KOPT-K1 (cell line): Measurements from ENCODE around the gene GRK5.

ENCODE experiments used
- H3K27ac ChIP-seq: fragments of 200-600 bp; sonication (generic); 2 replicates; pipeline ENCODE4 v1.5.1; 2016; ENCODE audit warnings: antibody characterized with exemption, mild to moderate bottlenecking, low read depth, low read length; ENCODE audit not compliant: poor library complexity, severe bottlenecking
- H3K36me3 ChIP-seq: fragments of 200-600 bp; sonication (generic); 2 replicates; pipeline ENCODE4 v1.5.1; 2017; ENCODE audit warnings: antibody characterized with exemption, mild to moderate bottlenecking, low read length, moderate library complexity; ENCODE audit not compliant: insufficient read depth
- H3K9me3 ChIP-seq: fragments of 200-600 bp; sonication (generic); 2 replicates; pipeline ENCODE4 v1.5.1; 2017; ENCODE audit warnings: antibody characterized with exemption, low read length, mild to moderate bottlenecking; ENCODE audit not compliant: insufficient read depth, poor library complexity, severe bottlenecking

Gene GRK5

DNA sequence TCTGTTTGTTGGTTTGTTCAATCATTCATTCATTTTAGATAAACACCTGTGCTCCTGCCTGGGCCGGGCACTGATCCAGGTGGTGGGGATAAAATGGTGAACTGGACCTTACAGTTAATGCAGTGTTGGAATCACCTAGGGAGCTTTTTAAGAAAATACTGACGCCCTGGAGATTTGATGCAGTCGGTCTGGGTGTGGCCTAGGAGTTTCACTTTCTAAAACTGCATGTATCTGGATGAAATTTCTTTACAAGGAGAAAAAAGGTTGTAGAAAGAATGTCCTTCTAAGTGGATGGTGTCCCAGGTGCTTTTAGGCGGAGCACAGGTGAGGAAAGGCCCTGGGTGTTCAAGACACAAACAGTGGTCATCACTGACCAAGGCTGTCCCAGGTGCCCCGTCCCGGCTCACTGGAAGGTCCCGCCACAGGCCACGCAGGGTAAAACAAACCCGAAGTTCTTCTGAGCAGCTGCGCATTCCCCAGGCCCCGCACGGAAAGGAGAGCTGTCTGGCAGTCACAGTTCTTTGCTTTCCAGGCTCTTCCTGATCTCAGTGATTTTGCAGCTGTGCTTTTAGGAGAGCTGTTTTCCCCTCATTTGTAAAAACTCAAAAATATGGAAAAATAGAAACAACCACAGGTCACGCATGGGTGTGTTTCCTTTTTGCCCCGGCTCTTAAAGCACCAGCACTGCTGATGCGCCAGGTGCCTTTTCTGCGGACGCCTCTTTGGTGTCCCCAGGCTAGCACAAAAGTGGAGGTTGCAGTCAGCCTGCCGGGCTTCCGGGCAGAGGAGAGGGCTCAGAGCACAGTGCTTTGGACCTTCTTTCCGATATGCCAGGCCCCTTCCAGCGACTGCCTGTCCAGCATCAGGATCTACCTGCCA, 161.9 kb downstream of the GRK5 start:
- Histone ChIP-seq H3K27ac (no peak overlapping the region), H3K36me3 (peaks cover 7% of the 10 kb centered on the region; the same call in 1 of the 2 replicates), H3K9me3 (no peaks in the 10 kb centered on the region)

DNA sequence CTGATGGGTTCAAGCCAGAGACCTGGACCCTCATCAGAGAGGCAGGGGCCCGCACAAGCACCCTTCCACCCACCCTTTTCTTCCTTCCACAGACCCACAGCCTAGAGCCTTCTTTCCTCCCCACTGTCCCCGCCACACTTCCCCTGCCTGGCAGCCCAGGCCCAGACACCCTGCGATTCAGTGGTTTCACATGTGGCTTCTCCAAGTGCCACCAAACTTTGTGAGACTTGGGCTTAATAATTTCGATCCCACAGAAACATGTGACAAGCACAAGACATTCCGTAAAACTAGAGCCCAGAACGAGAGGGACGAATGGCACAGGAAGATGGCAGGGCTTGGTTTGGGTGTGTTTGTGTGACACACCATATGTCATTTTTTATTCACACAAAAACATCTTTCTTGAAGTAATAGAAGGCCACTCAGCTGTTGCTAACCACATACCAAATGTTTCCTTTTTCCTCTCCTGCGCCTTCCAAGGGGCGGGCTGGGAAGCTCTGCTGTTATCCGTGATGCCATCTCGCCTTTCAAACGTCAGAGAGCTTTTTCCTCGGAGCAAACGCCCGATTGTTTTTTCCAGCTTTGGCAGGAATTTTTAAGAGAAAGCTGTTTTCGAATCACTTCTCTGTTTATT, 162.9 kb downstream of the GRK5 start:
- no peaks in the 10 kb centered on the region for H3K9me3 ChIP-seq
- H3K36me3 ChIP-seq, result peaks cover 7% of the 10 kb centered on the region; the same call in 1 of the 2 replicates
- H3K27ac ChIP-seq, result no peak overlapping the region

- Histone ChIP-seq H3K27ac (no peak overlapping the region), H3K9me3 (no peaks in the 10 kb centered on the region), H3K36me3 (no peaks in the 10 kb centered on the region; the same call in 1 of the 2 replicates)
Observed at GRCh38 chr10:119370972-119371703, 163.8 kb downstream of the GRK5 start.

GRCh38 chr10:119371704-119372663, 164.6 kb downstream of the GRK5 start:
- no peaks in the 10 kb centered on the region for H3K9me3 ChIP-seq
- no peak overlapping the region for H3K27ac ChIP-seq
- H3K36me3 ChIP-seq, result no peaks in the 10 kb centered on the region

DNA sequence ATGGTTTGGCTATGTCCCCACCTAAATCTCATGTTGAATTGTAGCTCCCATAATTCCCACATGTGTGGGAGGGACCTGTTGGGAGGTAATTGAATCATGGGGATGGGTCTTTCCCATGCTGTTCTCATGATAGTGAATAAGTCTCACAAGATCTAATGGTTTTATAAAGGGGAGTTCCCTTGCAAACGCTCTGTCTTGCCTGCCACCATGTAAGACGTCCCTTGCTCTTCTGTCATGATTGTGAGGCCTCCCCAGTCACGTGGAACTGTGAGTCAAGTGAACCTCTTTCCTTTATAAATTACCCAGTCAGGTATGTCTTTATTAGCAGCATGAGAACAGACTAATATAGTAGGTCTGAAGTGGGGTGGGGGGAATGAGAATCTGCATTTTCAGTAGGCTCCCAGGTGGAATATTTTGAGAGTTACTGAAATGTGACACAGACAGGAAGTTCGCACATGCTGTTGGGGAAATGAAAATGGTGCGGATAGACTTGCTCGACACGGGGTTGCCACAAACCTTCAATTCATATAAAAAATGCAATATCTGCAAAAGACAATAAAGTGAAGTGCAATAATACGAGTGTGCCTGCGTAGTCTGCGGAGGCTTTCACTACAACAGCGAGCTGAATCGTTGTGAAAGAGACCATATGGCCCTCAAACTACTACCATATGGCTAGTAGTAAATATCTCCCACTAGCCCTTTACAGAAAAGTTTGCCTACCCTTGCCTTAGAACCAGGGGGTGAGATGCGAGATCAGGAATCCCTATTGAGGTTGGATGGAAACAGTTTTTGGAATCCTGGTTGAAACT, 166.1 kb downstream of the GRK5 start:
- Histone ChIP-seq H3K27ac (no peak overlapping the region), H3K36me3 (no peaks in the 10 kb centered on the region), H3K9me3 (no peaks in the 10 kb centered on the region)

DNA sequence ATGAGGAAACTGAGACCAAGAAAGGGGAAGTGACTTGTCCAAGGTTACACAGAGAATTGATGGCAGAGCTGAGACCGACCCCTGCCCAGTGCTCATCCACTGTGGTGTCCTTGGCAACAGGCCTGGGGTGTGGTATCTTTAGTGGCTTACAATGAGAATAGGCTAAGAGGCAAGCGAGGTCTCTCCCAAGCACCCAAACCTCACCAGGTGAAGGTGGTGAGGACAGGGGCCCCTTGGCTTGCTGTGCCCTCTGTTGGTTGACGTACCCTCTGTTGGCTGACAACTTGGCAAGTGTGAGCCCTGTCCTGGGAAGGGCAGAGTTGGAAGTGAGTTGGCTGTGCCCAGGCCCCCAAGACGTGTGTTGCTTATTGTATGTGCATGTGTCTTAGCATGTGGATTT, 166.9 kb downstream of the GRK5 start:
- Histone ChIP-seq H3K9me3 (no peaks in the 10 kb centered on the region), H3K36me3 (no peaks in the 10 kb centered on the region), H3K27ac (no peak overlapping the region)

DNA sequence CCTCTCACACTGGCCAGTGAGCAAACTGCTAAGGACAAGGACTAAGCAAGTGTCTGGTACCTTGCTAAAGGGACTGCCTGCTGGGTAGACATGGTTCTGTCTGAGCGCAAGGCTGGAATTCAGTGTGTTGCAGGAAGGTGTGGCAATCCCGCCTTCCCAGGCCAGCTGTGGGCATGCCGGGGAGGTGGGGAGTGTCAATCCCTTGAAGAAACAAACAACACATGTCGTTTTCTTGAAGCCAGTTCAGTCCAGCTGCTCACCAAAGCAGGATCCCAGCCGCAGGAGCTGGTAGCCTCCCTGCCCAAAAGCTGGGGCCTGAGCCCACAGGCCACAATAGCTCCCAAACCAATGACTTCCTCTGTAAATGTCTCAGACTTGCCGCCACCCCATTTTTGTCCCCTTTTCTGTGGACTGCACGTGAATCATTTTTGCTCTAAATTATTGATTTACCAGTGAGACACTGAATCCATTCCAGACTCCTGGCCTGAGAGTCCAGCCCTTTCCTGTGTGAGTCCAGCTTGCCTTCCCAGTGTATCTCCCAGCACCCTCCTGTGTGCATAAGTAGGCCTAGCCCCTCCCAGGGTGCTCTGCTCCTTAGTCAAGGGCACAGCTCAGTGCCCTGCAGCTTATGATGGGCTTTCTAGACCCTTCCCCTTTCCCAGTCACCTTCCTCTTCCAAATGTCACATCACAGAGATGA, 168.4 kb downstream of the GRK5 start:
- peaks cover 6% of the 10 kb centered on the region; the same call in 1 of the 2 replicates for H3K36me3 ChIP-seq
- no peaks in the 10 kb centered on the region for H3K9me3 ChIP-seq
- H3K27ac ChIP-seq, result no peak overlapping the region

- H3K36me3 ChIP-seq, result peaks cover 14% of the 10 kb centered on the region; the same call in 1 of the 2 replicates
- H3K9me3 ChIP-seq, result no peaks in the 10 kb centered on the region
- H3K27ac ChIP-seq, result no peak overlapping the region
Observed at GRCh38 chr10:119377451-119377957, 170.1 kb downstream of the GRK5 start.

GRCh38 chr10:119377958-119378736, 170.8 kb downstream of the GRK5 start:
- H3K27ac ChIP-seq, result no peak overlapping the region
- no peaks in the 10 kb centered on the region for H3K9me3 ChIP-seq
- H3K36me3 ChIP-seq, result peaks cover 16% of the 10 kb centered on the region; the same call in 1 of the 2 replicates

DNA sequence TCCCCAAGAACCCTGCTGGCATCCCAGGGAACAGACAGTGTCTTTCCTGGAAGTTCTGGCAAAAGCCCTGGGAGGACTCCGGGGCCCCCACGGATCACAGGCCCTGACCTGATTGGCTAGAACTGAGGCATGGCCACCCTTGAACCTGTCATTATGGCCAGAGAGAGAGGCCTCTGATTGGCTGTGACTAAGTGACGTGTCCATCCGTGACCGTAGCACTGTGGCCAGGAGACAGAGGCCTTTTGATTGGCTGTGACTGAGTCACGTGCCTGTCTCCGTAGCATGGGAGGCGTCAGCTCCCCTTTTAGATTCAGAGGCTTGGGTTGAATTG, 171.3 kb downstream of the GRK5 start:
- Histone ChIP-seq H3K9me3 (no peaks in the 10 kb centered on the region), H3K27ac (no peak overlapping the region)

DNA sequence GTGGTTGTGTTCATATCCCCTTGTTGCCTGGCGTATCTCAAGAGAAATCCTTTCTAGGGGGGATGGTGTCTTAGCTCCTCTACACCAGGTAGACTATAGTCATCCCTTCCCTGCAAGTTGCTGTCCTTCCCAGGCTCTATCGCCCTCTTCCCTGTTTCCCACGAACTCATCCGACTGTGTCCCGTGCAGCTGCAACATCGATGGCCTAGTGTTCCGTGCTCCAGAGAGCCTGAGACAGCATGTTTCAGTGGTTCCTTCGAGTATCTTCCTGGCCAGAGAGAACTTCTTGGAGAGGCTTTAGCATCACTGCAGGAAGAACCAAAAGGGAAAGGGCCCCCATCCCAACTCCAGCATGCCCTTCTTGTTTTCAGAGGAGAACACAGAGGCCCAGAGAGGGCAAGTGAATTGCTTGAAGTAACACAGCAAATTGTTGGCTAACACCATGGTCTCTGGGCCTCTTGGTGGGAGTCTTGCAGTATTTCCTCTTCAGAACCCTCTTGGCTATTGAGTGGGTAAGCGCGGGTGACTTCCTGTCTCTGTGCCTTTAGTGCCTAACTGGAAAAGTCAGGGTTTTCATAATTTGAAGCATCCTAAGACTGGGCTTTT, 172.2 kb downstream of the GRK5 start:
- Histone ChIP-seq H3K9me3 (no peaks in the 10 kb centered on the region), H3K27ac (no peak overlapping the region), H3K36me3 (peaks cover 27% of the 10 kb centered on the region; the same call in 1 of the 2 replicates)

More for the DNA sequence above, 171.3 kb downstream of the GRK5 start:
- peaks cover 21% of the 10 kb centered on the region; the same call in 1 of the 2 replicates for H3K36me3 ChIP-seq

DNA sequence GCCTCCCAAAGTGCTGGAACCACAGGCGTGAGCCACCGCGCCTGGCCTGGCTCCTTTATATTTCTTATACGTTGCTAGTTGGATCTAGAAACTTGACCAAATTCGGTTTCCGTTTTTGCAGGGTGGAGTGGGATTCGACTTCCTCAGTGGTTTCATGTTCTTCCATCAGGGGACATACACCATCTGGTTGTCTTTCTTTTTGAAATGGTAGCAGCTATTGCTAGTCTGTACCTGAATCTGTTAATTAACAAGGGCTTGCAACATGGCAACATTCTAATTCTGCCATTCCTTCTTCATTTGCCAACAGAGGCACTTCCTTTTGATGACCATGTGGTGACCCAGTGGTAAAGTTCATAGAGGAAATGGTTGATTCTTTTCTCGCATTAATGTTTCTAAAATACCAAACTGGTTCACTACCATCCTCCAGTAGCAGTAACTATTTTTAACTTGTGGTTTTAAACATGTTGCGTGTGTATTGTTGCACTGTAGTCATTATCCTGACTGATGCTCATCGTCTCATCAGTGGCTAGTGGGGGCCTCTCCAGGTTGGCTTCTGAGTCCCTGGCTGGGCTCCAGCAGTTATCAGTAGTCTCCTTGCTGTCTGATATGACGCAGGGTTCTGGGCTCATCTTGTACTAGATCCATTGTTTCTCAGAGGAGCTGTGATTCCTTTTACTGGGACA, 175.9 kb downstream of the GRK5 start:
- peak overlapping the region; percentile 37 for H3K27ac ChIP-seq

More for the DNA sequence above, 175.9 kb downstream of the GRK5 start:
- Histone ChIP-seq H3K36me3 (peaks cover 27% of the 10 kb centered on the region; the same call in 1 of the 2 replicates), H3K9me3 (no peaks in the 10 kb centered on the region)
